Measurements from ENCODE around the gene GFER.

The GFER gene

DNA sequence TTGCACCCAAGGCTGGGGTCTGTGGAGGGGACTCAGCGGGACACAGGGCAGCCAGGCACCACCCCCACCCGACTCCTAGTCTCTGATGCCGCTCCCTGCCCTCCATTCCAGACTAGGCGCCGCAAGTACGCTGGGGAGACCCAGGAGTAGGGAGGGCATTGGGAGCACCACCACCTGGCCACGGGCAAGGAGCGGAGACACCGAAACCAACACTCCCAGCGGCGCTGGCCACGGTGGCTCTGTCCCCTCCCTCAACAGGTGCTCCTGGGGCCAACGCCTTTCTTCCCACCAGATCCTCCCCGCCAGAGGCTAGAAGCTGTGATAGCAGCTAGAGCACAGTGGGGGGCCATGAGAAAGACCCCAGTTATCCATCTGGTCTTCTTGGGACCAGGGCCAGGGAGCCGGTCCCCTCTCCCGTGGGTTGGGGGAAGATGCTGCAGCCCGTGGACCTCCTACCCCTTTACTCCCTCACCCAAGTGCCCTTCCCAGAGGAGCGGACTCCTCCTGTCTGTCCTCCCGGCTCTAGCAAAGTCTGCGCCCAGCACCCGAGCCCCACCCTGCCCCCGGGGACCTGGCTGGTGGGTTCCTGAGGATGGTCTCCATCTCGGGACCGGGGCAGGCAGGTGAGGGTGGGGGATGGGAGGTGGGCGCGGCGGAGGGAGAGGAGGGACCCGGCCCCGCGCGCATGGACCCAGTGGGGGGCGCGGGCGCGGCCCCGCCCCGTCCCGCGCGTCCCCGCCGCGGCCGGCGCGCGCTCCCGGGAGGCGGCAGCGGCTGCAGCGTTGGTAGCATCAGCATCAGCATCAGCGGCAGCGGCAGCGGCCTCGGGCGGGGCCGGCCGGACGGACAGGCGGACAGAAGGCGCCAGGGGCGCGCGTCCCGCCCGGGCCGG, 5.5 kb downstream of the GFER start, which contains the start of gene SYNGR3:
TSS of gene SYNGR3 (plus strand) at position 762 of the 892 bp plus-strand sequence. CDS start 133 bp downstream, outside the sequence.
- Histone ChIP-seq H3K27me3 (peaks cover 29% of the 10 kb centered on the region), H3K4me1 (no peaks in the 10 kb centered on the region), H3K36me3 (peaks cover 17% of the 10 kb centered on the region), H3K9me3 (peaks cover 10% of the 10 kb centered on the region), H3K4me3 (ENCODE audit: low read depth, low read length) (peak within 1 kb of the TSS; percentile 46)
- TF ChIP-seq, protein P1, sequence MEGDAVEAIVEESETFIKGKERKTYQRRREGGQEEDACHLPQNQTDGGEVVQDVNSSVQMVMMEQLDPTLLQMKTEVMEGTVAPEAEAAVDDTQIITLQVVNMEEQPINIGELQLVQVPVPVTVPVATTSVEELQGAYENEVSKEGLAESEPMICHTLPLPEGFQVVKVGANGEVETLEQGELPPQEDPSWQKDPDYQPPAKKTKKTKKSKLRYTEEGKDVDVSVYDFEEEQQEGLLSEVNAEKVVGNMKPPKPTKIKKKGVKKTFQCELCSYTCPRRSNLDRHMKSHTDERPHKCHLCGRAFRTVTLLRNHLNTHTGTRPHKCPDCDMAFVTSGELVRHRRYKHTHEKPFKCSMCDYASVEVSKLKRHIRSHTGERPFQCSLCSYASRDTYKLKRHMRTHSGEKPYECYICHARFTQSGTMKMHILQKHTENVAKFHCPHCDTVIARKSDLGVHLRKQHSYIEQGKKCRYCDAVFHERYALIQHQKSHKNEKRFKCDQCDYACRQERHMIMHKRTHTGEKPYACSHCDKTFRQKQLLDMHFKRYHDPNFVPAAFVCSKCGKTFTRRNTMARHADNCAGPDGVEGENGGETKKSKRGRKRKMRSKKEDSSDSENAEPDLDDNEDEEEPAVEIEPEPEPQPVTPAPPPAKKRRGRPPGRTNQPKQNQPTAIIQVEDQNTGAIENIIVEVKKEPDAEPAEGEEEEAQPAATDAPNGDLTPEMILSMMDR (IDR thresholded peaks at IDR 0.05; ENCODE audit: low read depth, low read length): no peak
- DNase-seq: no peak

DNA sequence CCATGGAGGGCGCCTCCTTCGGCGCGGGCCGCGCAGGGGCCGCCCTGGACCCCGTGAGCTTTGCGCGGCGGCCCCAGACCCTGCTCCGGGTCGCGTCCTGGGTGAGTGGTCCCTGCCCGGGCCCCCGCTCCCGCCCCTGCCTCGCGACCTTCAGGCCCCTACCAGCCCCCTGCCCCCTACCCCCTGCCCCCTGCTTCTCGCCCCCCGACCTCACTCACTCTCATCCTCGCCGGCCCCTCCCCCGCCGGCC, 6.0 kb downstream of the GFER start:
- Histone ChIP-seq H3K27me3 (peaks cover 29% of the 10 kb centered on the region), H3K4me1 (no peaks in the 10 kb centered on the region), H3K4me3 (ENCODE audit: low read depth, low read length) (peak overlapping the region; percentile 46), H3K9me3 (peaks cover 10% of the 10 kb centered on the region), H3K36me3 (peaks cover 17% of the 10 kb centered on the region)
- TF ChIP-seq, protein P1 (IDR thresholded peaks at IDR 0.05; ENCODE audit: low read depth, low read length): no peak
- no peak for DNase-seq

GRCh38 chr16:1990351-1991134, 6.5 kb downstream of the GFER start:
- H3K27me3 ChIP-seq: peaks cover 29% of the 10 kb centered on the region
- TF ChIP-seq, protein P1 (IDR thresholded peaks at IDR 0.05; ENCODE audit: low read depth, low read length): no peak
- peaks cover 10% of the 10 kb centered on the region for H3K9me3 ChIP-seq
- no peak for DNase-seq
- peak overlapping the region; percentile 46 for H3K4me3 ChIP-seq (ENCODE audit: low read depth, low read length)
- H3K36me3 ChIP-seq: peaks cover 20% of the 10 kb centered on the region
- no peaks in the 10 kb centered on the region for H3K4me1 ChIP-seq

DNA sequence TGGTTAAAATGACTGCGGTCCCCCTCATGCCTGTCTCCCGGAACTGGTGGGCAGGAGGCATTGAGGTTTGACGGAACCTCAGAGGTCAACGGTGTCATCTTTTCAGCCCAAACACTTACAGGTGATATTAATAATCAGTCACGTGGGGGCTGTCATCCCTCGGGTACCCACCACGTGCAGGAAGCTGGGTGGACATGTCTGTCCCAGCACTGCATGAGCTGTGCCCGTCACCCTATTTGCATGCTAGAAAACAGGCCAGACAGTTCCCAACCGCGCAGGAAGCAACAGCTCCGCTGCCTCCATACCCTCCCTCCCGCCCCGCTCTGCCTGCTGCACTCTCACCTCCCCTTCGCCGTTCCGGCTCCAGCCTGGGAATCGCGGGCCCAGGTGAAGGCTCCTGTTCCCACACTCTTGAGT, 7.2 kb downstream of the GFER start:
- Histone ChIP-seq H3K27me3 (peaks cover 29% of the 10 kb centered on the region), H3K9me3 (peaks cover 10% of the 10 kb centered on the region), H3K4me1 (no peaks in the 10 kb centered on the region), H3K36me3 (peaks cover 16% of the 10 kb centered on the region), H3K4me3 (ENCODE audit: low read depth, low read length) (no peak overlapping the region)
- no peak for DNase-seq
- TF ChIP-seq, protein P1 (IDR thresholded peaks at IDR 0.05; ENCODE audit: low read depth, low read length): no peak

GRCh38 chr16:1991588-1991947, 7.6 kb downstream of the GFER start:
- Histone ChIP-seq H3K36me3 (peaks cover 11% of the 10 kb centered on the region), H3K4me1 (no peaks in the 10 kb centered on the region), H3K9me3 (peaks cover 10% of the 10 kb centered on the region), H3K4me3 (ENCODE audit: low read depth, low read length) (no peak overlapping the region), H3K27me3 (peaks cover 29% of the 10 kb centered on the region)
- DNase-seq: no peak
- TF ChIP-seq, protein P1 (IDR thresholded peaks at IDR 0.05; ENCODE audit: low read depth, low read length): no peak
